Measurements from ENCODE around the gene AZGP1.

- TF ChIP-seq RAD21 (IDR thresholded peaks at IDR 0.05; ENCODE audit: low read length) (no peak), GABPA (IDR thresholded peaks at IDR 0.05; ENCODE audit: low read depth) (no peak), RXRA (IDR thresholded peaks at IDR 0.05; ENCODE audit: borderline replicate concordance, low read depth) (no peak), CTCF (IDR thresholded peaks at IDR 0.05) (no peak)
These were observed 32.7 kb upstream of the AZGP1 start for GRCh38 chr7:100008525-100008924.

All from SK-N-SH (cell line).